Daoy (cell line): ENCODE results near the gene IMMP2L. TPM values are rescaled to one million over a fixed set of nuclear protein-coding genes. Genes with fewer than 3 reads are reported as not detected.

Experiments used
- DNase-seq: peaks from one replicate; pipeline ENCODE4 v3.0.0-alpha.2; 2015; ENCODE audit warnings: low read depth
- total RNA-seq: library from RNA; depleted of rRNA; stranded (reverse); fragments of >200 nt; shearing (Covaris generic); gene quantifications from 2 replicates; pipeline ENCODE4 v1.2.3, GENCODE V29; 2014

Gene IMMP2L
- total RNA-seq, 1 experiment from 2014 or later = 17.7 TPM

DNA sequence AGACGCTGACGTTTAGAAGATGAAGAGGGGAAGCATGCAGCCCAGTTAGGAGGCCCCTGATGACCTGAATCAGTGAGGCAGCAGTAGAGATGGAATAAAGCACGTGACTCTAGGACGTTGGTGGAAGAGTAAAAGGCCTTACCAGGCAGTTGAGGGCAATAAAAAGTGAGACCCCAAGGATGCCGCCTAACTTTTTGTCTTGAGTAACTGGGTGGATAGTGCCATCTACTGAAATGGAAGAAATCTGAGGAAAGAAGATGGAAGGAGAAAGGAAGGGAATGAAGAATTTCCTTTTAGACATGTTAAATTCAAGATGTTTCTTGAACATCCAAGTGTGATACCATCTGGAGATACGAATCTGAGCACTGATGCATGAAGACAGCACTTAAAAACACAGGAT lies 691.4 kb downstream of the IMMP2L start:
- DNase-seq = no peak

DNA sequence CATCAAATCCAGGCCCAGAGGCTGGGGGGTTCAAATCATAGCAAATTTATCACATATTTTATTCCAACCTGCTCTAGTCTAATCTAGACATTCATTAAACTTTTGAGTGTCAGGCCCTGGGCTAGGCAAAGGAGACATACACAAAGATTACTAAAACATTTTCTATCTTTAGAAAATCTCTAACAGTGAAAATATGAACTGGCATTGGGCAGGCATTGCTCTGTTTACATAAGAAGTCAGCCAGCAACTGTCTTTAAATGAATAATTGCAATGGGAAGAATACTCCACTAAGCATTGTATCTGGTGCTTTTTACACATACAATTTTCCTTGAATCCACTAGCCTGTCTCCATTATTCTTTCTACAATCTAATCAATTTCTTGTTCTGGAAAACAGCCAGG lies 693.8 kb downstream of the IMMP2L start:
- DNase-seq = no peak

DNA sequence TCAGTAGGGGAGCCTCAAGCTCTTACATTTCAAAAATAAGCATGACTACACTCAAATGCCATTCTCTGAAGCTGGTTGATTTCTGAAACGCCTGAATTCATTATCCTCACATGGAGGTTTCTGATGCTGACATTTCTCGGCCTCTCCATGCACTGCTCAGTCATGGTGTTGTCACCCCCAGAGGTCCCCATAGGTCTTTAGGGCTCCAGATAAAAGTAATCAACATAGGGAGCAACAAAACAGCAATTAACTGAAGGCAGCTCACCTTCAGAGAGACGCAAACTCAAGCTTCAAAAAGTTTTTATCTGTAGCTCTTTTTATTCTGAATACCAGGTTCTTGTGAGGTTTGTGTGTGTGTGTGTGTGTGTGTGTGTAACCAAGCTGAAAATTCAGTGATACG lies 694.5 kb downstream of the IMMP2L start:
- no peak for DNase-seq

DNA sequence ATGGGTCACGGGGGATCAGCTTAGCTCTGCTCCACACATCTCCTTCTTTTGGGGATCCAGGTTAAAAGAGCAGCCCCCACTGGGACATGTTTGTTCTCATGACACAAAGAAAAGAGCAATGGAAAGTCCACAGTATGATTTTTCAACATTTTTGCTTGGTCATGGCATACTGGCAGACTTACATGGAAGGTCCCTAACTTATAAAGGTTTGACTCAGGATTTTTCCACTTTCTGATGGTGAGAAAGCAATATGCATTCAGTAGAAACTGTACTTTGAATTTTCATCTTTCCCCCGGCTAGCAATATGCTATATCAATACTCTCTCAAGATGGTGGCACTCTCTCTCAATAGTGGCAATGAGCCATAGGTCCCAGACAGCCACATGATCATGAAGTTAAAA lies 699.0 kb downstream of the IMMP2L start:
- no peak for DNase-seq

DNA sequence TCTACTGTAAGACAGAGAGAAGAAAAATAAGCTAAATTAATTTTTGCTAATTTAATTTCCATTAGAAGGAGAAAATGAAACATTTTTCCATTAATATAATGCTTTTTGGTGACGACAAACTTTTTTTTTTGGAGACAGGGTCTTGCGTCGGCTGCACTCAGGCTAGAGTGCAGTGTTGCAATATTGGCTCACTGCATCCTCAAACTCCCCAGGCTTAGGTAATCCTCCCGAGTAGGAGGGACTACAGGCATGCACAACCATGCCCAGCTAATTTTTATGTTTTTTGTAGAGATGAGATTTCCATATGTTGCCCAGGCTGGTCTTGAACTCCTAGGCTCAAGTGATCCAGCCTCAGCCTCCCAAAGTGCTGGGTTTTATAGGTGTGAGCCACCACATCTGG lies 701.1 kb downstream of the IMMP2L start:
- DNase-seq = no peak

DNA sequence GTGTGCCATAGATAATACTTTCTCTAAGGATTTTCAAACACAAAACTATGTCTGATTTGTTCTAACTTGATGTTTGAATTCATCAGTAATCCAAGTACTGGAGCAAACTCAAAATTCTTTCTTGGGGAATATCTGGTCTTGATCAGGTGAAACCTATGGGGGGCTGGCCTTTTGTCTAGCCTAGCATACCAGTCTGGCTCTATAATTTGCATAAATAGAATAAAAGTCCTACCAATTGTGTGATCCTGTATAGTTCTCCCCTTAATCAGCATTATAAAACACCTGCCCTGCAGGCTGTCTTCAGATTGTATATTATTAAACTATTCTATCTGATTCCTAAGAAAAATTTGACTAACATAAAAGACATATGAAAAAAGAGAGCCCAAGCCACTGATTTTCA lies 705.2 kb downstream of the IMMP2L start:
- DNase-seq = no peak

DNA sequence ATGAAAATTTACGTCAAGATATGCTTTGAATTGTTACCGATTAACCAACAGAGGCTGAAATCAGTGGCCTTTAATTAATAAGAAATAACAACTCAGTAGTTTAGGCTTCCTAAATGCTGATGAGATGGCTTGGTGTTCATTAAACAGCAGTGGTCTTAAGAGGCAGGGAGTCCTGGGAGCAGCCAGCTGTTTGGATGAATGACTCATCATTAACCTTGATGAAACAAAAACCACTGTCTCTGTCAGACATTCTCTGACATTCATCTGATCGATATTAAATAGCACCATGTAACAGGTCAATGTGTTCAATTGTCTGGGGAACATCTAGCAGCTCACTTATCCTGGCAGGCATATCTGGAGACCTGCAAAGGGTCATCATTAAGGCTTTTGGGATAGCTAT lies 705.6 kb downstream of the IMMP2L start:
- DNase-seq = no peak

DNA sequence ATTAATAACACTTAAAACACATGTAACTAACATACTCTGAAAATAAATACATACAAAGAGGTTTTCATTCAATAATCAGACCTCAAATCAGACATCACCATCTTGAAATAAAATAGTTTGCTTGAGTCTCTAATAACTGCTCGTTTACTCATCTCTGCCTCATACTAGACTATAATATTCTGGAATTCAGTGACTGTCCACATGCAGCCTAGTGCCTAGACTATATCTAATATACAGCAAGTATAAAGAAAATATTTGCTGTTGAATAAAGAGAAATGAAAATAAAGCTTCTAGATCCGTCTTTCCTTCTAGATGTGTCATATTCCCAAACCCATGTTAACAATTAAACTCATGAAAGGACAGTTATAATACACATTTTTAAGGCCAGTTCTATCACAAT lies 707.6 kb downstream of the IMMP2L start:
- DNase-seq = no peak

DNA sequence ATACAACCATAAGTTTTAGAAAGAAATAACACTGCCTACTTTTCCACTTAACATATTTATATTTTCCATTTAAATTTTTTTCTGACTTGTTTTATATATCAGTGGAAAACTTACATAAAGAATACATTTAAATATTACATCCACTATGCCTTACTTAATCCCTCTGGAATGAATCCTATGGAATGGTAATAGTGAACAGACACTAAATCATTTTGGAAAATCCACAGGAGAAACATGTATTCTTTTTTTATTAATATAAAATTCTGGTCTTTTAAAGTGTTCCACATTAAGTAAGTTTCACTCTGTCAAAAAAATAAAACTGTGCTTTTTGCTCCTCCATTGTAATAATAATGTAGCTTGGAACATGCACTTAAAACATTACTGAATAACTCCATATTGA lies 708.1 kb downstream of the IMMP2L start:
- no peak for DNase-seq

DNA sequence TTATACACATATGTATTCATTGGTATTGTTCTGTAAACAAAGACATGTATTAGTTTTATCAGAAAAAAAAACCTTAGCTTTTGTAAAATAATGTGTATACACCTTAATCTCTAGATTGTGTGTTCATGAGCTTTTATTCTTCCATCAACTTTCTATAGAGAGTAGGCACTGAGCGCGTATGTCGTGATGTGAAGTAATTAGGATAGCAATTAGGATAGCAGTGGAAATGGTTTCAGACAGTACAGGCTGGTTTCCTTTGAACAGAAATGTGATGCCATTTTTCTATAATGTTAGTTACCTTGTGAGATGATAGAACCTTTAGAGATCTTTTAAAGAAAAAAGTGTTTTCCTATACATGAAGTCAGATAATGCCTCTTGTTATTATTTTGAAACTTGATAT lies 709.0 kb downstream of the IMMP2L start:
- no peak for DNase-seq

DNA sequence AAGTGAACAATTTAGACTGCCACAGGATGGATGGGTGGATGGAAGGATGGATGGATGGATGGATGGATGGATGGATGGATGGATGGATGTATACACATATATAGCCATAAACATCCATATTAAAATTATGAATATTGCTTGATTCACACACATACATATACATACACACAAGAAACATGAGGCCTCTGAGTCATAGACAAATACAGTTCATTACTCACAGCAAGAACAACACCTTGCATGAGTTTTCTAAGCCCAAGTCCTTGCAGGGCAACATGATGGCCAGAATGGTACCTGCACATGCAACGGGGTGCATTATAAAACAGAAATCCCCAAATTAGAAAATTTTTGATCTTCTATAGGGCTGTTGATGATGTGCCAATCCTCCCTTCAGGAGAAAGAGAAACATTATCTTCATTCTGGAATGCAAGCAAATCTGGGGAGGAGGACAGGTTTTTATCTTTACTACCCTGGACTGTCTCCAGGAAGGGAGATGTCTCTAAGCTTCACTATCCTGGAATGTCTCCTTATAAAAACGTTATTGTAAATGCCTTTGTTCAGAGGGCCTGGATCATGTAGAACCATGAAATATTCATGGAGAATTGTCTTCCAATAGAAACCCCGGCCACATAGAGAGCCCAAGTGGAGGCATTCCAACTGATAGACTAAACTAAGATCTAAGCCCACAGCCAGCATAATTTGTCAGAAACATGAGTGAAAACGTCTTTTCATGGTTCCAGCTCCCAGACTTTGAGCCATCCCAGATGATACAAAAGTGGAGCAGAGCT lies 709.9 kb downstream of the IMMP2L start:
- DNase-seq = no peak

DNA sequence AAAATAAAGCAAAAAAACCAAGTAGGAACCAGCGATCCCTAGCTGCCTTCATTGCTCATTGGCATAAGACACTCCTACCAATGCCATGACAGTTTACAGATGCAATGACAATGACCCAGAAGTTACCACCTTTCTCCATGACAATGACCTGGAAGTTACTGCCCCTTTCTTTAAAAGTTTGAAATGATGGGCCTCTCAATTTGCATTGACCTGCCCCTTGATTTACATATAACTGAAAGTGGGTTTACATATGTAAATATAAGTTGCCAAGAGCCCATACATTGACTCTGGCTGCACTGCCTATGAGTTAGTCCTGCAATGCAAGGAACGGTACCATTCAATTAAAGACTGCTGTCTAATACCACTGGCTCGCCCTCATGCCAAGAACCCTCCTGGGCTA lies 712.1 kb downstream of the IMMP2L start:
- DNase-seq = no peak

DNA sequence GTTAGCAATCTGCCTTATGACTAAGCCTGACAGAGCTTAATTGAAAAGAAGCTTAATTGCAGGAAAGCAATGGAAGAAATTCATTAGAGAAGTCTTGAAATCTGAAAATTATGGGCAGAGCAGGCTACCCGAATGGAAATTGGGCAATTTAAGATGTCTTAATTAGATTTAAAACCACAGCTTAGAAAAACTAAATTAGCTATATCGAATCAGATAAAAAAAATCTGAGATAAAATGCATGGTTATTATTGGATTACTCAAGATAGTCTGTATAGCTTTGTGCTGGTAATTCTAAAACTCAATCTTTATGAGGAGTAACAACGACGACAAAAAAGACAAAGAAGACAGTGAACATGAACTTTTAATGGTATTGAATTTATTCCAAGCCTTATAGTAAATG lies 719.5 kb downstream of the IMMP2L start:
- DNase-seq = no peak

DNA sequence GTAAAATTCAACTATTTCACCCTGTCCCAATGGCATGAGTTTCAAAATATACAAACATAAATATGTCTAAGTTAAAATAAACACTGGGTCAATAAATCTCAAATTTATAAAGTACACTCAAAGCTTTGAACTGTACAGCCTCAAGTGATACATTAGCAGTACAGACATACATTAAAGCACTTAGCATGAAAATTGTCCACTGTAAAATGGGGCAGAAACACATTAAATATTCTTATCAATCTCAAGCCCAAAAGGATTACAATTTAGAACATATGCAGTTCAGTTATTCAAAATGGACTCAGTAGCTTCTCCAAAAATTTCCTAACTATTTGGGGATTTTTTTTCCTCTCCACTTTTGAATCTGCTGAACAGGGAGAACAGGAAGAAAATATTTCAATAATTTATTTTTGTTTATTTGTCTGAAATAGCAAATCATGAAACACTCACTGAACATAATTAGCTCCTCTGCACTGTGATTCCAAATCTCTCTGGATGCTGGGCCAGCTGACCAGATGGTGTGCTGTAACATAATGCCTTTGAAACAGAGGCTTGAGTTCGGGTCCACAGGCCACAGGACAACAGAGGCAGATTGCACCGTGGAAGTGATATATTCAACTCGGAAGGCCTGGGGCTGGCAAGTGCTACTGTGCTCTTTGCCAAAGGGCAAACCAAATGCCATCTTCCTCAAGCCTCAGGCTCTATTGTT lies 720.3 kb downstream of the IMMP2L start:
- DNase-seq = no peak

DNA sequence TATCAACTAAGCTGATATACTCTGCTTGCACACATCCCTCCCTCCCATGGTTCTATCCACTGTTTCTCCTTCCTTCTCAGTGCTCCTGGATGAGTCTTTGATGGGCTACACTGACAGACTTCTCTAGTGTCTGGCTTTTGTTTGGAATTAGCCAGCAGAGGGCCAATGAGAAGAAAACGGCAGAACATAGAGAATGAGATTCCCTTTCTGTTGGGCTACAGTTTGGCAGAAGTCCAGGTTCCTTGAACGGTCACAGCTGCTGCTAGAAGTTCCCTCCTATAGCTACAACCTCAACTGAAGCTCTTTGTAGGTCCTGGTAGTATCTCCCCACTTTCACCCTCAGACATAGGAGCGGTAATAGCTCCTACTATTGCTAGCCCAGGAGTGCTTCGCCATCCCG lies 722.4 kb downstream of the IMMP2L start:
- DNase-seq = no peak

DNA sequence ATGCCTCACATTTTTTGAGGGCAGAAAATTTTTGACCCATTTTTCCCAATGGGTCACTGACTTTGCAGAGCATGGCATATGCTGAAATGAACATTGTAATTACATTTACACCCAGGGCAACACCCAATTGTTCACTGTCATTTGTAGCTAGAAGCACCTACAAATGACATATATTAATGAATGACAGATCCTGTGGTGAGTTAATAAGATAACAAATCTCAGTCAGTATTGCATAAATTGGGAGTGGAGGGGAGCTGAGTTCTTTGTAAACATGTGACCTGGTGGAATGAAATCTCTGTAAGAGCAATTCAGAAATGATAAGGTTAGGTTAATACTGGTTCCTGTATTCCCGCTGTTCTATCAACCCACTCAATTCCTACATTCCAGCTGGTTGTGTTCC lies 726.4 kb downstream of the IMMP2L start:
- DNase-seq = no peak

DNA sequence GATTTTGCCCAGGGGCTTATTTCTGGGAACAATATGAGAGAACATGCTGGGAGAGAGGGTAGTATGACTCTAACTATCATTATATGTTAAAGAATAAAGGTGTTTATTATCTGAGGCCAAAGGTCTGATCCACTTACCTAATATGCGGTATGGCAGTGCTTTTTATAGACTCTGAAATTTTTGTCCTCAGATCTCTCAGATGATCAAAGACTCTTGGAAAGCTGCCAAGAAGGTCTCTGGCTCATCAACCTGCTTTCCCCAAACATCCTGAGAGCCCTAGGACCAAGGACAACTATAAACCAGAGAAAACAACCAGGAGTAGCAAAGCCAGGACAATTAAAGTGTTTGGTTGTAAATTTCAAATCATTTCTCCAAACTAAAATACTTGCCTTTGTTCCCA lies 727.1 kb downstream of the IMMP2L start:
- DNase-seq = no peak

DNA sequence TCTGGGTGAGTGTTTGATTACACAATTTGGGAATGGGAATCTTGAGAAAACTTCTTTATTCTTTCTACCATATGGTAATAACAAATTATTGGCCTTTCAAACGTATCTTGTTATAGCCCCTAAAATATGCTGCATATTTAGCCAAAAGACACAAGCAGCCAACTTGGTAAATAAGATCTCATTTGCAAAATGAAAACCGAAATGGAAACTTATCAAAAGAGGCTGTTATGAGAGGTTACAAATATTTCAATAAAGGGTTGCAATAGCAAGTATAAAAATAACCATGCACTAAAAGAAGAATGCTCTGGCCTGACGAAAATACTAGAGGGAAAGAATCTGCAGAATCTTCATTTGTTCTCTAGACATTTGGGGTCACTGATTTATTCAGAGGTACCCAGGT lies 730.9 kb downstream of the IMMP2L start:
- no peak for DNase-seq

DNA sequence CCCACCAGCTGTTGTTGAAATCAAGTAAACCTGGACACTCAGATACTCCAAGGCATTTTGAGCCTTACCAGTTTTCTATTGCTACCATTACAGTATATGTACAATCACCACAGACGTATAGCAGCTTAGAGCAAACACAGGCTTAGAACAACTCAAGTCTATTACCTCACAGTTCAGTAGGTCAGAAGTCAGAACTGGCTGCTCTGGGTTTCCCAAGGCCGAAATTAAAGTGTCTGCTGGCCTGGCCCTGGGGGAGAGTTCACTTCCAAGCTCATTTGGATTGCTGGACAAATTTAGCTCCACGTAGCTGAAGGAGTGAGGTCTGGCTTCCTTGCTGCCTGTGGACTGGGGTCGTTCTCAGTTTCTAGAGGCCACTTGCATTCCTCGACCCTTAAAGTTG lies 731.5 kb downstream of the IMMP2L start:
- no peak for DNase-seq

DNA sequence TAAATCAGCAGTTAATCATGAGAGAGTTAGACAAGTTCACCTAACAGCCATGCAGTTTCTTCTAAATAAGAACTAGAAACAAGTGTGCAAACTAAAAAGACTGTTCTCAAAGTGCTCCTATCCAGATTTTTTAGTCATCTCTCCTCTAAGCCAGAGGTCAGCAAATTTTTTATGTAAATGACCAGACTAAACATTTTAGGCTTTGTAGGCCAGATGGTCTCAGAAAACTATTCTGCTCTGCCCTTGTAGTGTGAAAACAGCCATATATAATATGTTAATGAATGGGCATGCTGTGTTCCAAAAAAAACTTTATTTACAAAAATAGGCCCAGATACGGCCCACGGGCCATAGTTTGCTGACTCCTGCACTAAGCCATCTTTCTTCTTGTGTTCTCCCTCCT lies 734.4 kb downstream of the IMMP2L start:
- DNase-seq = no peak

DNA sequence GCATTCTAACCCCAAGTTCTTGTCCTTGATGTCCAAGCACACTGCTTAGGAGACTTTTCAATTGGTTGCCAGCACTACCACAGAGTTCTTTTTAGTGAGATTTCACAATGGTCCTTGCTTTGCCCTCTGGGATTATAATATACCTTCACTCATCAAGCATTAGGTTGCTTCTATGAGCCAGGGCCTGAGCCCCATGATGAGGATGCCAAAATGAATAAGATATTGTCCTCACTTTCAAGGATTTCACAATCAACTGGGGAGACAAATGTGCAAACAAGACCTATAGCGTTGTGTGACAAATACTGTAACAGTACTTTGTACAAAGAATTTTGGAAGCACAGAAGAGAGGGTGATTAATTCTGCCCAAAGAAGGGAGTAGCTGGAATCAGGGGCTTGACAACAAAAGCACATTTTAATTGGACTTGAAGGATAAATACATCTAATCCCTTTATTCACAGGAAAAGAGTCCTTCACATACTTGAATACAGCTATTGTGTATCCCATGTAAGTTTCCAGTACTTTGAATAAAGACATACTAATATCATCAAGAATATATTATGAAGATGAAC lies 734.9 kb downstream of the IMMP2L start:
- DNase-seq = no peak

DNA sequence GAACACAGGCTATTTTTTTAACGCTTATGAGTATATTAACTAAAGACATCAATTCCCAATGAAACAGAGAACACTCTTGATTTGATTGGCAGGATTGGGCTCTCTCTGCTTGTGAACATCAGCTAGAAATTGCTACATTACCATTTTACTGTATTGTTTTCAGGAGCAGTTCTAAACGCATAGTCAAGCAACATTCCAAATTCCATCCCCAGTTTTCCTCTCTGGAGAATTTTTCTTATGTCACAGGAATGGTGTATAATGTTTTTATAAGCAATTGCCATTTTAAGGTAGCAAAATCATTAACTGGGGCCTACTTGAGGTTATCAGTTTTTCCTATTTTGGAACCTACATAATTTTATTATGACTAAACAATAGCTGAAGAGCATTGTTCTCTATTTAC lies 748.3 kb downstream of the IMMP2L start:
- no peak for DNase-seq

DNA sequence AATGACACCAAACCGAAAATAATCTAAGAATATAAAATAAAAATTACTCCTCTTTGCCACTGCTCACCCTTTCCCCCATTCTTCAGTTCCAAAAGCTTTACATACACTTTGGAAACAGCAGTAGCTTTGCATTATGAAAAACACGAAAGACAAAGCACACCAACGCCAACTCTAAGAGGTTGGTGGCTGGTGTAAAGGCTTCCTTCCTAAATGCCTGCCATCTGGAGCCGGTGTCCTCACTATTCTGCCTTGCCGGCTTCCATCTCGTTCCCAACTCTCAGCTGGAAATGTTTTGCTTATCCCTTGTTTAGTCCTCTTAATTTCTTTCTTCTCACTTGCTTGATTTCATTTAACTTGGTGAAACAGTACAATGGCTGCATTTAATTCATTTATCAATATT lies 752.5 kb downstream of the IMMP2L start:
- DNase-seq = no peak
